ENCODE measurements around the gene BPTF.
A peak's percentile ranks its signal among the peaks of the same experiment; 100 is the strongest.

BPTF gene

DNA sequence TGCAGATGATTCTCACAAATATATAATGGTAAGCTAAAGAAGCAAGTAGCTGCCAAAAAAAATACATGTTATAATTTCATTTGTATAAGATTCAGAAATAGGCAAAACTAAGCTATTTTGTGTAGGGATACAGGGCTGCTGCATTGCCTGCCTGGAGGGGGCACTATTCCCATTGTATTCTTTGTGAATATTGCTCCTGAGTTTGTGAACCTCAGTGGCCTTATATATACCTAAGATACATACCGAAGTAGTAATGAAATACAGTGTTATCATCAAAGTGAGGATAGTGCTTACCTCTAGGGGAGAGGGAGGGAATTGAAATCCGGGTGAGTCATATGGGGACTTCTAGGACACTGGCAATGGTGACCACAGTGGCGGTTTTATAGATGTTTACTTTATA is 117.5 kb downstream of the BPTF start:
- Histone ChIP-seq H3K27ac (ENCODE audit: low read depth, low read length) (no peak overlapping the region), H3K9me2 (replicated peaks; ENCODE audit: insufficient read depth, low read length) (no peaks in the 10 kb centered on the region), H3K36me3 (ENCODE audit: low read length) (peaks cover 77% of the 10 kb centered on the region), H3K9me3 (ENCODE audit: insufficient read depth, low read length) (no peaks in the 10 kb centered on the region), H4K20me1 (ENCODE audit: low read depth, low read length) (no peaks in the 10 kb centered on the region), H3K4me2 (ENCODE audit: low read depth, low read length, poor library complexity, severe bottlenecking) (no peak overlapping the region), H3F3A (ENCODE audit: insufficient read depth) (peaks cover 21% of the 10 kb centered on the region; the same call in 1 of the 2 replicates), H3K27me3 (ENCODE audit: low read length) (no peaks in the 10 kb centered on the region), H3K9ac (ENCODE audit: low read length) (no peak overlapping the region), H3K79me2 (ENCODE audit: insufficient read depth, low read length) (no peaks in the 10 kb centered on the region), H2AFZ (ENCODE audit: low read depth, low read length, severe bottlenecking) (no peak overlapping the region), H3K4me3 (ENCODE audit: insufficient read depth, low read length, poor library complexity, severe bottlenecking) (no peak overlapping the region)
- TF ChIP-seq, protein P1, sequence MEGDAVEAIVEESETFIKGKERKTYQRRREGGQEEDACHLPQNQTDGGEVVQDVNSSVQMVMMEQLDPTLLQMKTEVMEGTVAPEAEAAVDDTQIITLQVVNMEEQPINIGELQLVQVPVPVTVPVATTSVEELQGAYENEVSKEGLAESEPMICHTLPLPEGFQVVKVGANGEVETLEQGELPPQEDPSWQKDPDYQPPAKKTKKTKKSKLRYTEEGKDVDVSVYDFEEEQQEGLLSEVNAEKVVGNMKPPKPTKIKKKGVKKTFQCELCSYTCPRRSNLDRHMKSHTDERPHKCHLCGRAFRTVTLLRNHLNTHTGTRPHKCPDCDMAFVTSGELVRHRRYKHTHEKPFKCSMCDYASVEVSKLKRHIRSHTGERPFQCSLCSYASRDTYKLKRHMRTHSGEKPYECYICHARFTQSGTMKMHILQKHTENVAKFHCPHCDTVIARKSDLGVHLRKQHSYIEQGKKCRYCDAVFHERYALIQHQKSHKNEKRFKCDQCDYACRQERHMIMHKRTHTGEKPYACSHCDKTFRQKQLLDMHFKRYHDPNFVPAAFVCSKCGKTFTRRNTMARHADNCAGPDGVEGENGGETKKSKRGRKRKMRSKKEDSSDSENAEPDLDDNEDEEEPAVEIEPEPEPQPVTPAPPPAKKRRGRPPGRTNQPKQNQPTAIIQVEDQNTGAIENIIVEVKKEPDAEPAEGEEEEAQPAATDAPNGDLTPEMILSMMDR (IDR thresholded peaks at IDR 0.05; ENCODE audit: insufficient read depth, low read length, poor library complexity, severe bottlenecking), result peak; percentile 27
- TF ChIP-seq EZH2phosphoT487 (conservative IDR thresholded peaks at IDR 0.05; ENCODE audit: low read length), result no peak

DNA sequence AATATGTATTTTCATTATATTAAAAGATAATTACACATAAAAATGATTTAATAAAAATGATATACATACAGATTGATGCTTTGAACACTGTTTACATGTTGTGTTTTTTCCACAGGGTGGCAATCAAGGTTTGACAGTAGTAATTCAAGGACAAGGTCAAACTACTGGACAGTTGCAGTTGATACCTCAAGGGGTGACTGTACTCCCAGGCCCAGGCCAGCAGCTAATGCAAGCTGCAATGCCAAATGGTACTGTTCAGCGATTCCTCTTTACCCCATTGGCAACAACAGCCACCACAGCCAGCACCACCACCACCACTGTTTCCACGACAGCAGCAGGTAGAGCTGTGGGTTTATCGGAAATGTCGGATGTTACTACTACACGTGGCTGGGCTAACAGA is 118.7 kb downstream of the BPTF start:
- Histone ChIP-seq H3F3A (ENCODE audit: insufficient read depth) (peaks cover 18% of the 10 kb centered on the region; the same call in 1 of the 2 replicates), H3K79me2 (ENCODE audit: insufficient read depth, low read length) (no peaks in the 10 kb centered on the region), H3K27ac (ENCODE audit: low read depth, low read length) (no peak overlapping the region), H2AFZ (ENCODE audit: low read depth, low read length, severe bottlenecking) (no peak overlapping the region), H3K9me2 (replicated peaks; ENCODE audit: insufficient read depth, low read length) (no peaks in the 10 kb centered on the region), H3K27me3 (ENCODE audit: low read length) (no peaks in the 10 kb centered on the region), H3K4me3 (ENCODE audit: insufficient read depth, low read length, poor library complexity, severe bottlenecking) (no peak overlapping the region), H3K36me3 (ENCODE audit: low read length) (peaks cover 76% of the 10 kb centered on the region), H4K20me1 (ENCODE audit: low read depth, low read length) (no peaks in the 10 kb centered on the region), H3K4me2 (ENCODE audit: low read depth, low read length, poor library complexity, severe bottlenecking) (no peak overlapping the region), H3K9me3 (ENCODE audit: insufficient read depth, low read length) (no peaks in the 10 kb centered on the region), H3K9ac (ENCODE audit: low read length) (no peak overlapping the region)
- no peak for TF ChIP-seq EZH2phosphoT487 (conservative IDR thresholded peaks at IDR 0.05; ENCODE audit: low read length)
- TF ChIP-seq, protein P1 (IDR thresholded peaks at IDR 0.05; ENCODE audit: insufficient read depth, low read length, poor library complexity, severe bottlenecking), result no peak

DNA sequence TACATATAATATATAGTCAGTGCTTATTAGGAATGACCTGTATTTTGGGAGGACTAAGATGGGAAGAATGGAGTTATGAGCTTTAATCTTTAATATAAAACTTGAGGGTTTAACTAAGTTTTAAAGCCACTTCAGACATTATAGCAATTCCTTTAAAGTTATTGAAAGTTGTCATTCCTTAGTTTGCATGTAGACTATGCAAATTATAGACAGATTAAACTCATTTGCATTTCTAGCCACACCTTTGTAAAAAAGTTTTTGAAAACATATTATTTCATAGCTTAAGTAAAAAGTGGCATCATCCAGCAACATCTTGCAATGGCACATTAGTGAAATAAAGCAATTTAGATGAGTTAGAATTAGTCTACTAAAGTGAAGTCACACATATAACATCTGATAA is 121.2 kb downstream of the BPTF start:
- Histone ChIP-seq H3K36me3 (ENCODE audit: low read length) (peaks cover 71% of the 10 kb centered on the region), H3F3A (ENCODE audit: insufficient read depth) (peaks cover 15% of the 10 kb centered on the region; the same call in 1 of the 2 replicates), H3K9ac (ENCODE audit: low read length) (no peak overlapping the region), H3K27me3 (ENCODE audit: low read length) (no peaks in the 10 kb centered on the region), H3K4me3 (ENCODE audit: insufficient read depth, low read length, poor library complexity, severe bottlenecking) (no peak overlapping the region), H3K27ac (ENCODE audit: low read depth, low read length) (no peak overlapping the region), H3K9me2 (replicated peaks; ENCODE audit: insufficient read depth, low read length) (no peaks in the 10 kb centered on the region), H3K79me2 (ENCODE audit: insufficient read depth, low read length) (no peaks in the 10 kb centered on the region), H2AFZ (ENCODE audit: low read depth, low read length, severe bottlenecking) (no peak overlapping the region), H4K20me1 (ENCODE audit: low read depth, low read length) (no peaks in the 10 kb centered on the region), H3K4me2 (ENCODE audit: low read depth, low read length, poor library complexity, severe bottlenecking) (no peak overlapping the region), H3K9me3 (ENCODE audit: insufficient read depth, low read length) (no peaks in the 10 kb centered on the region)
- TF ChIP-seq, protein P1 (IDR thresholded peaks at IDR 0.05; ENCODE audit: insufficient read depth, low read length, poor library complexity, severe bottlenecking), result no peak
- TF ChIP-seq EZH2phosphoT487 (conservative IDR thresholded peaks at IDR 0.05; ENCODE audit: low read length), result no peak

Measured in SU-DHL-6 (cell line).